DOHH2 (cell line): Measurements from ENCODE around the gene DCAF17.

ENCODE experiments used
- CTCF ChIP-seq: fragments of 200-600 bp; sonication (generic); IDR thresholded peaks from one replicate; pipeline ENCODE4 v1.5.1; 2014; ENCODE audit warnings: antibody characterized with exemption, mild to moderate bottlenecking, low read depth, low read length; ENCODE audit not compliant: poor library complexity, severe bottlenecking
- EZH2phosphoT487 ChIP-seq: fragments of 200-600 bp; sonication (generic); IDR thresholded peaks from 2 replicates; pipeline ENCODE4 v1.6.1; 2017; ENCODE audit warnings: borderline replicate concordance, mild to moderate bottlenecking, antibody characterized with exemption, low read length, moderate library complexity, mixed read lengths

GRCh38 chr2:171420728-171421563, 13.1 kb upstream of the DCAF17 start:
- TF ChIP-seq CTCF (no peak), EZH2phosphoT487 (no peak)
